Tibial artery (tissue), 4 donors: ENCODE measurements around the gene DACT2.

Experiments used
- DNase-seq, 2 donors: peaks; one replicate each; pipeline ENCODE4 v3.0.0-alpha.2; 2019
- H3K27ac ChIP-seq, 2 donors: fragments of 200-600 bp; sonication (generic) in 1 of 2; 1 replicate in 1 of 2; 2 replicates in 1 of 2; pipeline ENCODE4 v1.5.1; 2018 to 2019; ENCODE audit warnings: mild to moderate bottlenecking in 1 of 2
- H3K27me3 ChIP-seq, 2 donors: fragments of 200-600 bp; sonication (generic) in 1 of 2; one replicate each; pipeline versions ENCODE4 v1.5.1 to v1.6.0; 2016 to 2019
- H3K36me3 ChIP-seq, 3 donors: fragments of 200-600 bp; sonication (generic) in 2 of 3; one replicate each; pipeline ENCODE4 v1.5.1; 2016 to 2019; ENCODE audit warnings: mild to moderate bottlenecking in 2 of 3
- H3K4me1 ChIP-seq, 4 donors: fragments of 200-600 bp; sonication (generic) in 2 of 4; 1 replicate in 3 of 4; 2 replicates in 1 of 4; pipeline ENCODE4 v1.5.1; 2016 to 2019
- H3K4me3 ChIP-seq, 2 donors: fragments of 200-600 bp; sonication (generic) in 1 of 2; 1 replicate in 1 of 2; 2 replicates in 1 of 2; pipeline ENCODE4 v1.5.1; 2018 to 2019; ENCODE audit warnings: mild to moderate bottlenecking in 2 of 2
- H3K9me3 ChIP-seq, 3 donors: fragments of 200-600 bp; sonication (generic) in 1 of 3; one replicate each; pipeline ENCODE4 v1.5.1; 2016 to 2019
- intact Hi-C: fragments of 100-400 bp; cut with DNase I; formaldehyde crosslinking; loops from one replicate; pipeline ENCODE4 v1.15.0; 2023; ENCODE audit warnings: low total_unique reads
- TF ChIP-seq, protein P1 (sequence below), 2 experiments: fragments of 200-600 bp in 1 of 2; fragments of 450-650 bp in 1 of 2; IDR thresholded peaks; one replicate each; pipeline ENCODE4 v1.5.1; 2017 to 2019; ENCODE audit warnings: antibody characterized with exemption in 2 of 2, mild to moderate bottlenecking in 1 of 2, moderate library complexity in 1 of 2

DACT2 gene, protein sequence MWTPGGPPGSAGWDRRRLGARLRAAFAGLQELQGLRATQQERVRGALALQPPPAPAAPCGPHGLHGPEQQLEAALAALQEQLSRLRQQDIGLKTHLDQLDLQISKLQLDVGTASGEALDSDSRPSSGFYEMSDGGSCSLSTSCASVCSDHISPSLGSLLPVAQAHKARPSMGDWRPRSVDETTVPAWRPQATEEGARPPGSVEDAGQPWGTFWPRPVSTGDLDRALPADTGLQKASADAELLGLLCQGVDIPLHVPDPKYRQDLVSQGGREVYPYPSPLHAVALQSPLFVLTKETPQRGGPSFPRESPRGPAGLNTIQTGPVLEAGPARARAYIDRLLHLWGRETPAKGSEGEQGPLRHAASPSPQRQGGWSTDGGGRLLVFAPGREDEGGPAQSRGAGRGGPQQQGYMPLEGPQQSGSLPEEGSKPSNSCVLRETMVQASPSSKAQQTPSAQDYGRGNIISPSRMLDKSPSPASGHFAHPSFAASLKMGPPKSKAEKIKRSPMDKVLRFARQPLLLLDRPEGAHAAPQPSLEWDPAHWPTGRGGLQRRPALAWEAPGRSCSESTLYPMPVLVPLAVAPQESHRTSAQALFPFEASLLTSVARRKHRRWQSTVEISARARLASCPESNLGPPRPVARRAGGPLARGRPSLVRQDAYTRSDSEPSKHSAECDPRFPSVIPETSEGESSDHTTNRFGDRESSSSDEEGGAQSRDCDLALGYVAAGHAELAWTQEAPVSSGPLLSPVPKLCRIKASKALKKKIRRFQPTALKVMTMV

DNA sequence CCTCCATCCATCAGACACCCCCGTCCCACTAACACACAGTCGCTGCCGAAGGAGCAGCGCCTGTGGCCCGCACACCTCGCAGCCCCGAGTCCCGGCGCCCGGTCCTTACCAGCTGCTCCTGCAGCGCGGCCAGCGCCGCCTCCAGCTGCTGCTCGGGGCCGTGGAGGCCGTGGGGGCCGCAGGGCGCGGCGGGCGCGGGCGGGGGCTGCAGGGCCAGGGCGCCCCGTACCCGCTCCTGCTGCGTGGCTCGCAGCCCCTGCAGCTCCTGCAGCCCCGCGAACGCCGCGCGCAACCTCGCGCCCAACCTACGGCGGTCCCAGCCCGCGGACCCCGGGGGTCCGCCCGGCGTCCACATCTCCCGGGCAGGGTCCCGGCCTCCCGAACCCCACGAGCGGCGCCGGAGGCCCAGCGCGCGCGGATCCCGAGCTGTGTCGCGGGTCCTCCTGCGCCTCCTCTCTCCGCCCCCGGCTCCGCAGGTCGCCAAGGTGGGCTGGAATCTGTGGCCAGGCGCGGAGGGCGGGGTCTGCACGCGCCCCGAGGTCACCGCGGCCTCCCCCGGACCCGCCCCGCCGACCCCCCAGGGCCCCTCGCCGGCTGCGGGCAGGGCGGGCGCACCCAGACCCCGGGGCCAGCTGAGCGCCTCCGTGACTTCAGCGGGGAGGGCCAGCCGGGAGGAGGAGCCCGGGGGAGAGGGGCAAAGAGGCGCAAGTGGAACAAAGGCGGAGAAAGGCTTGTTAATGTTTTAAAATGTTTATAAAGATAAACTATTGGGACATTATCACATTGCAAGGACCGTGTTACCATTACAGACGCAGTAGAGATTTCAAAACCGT is at the start of gene DACT2:
DACT2 (minus strand) TSS at position 499 of the 833 bp plus-strand sequence; CDS start at position 355, 144 bp downstream.
- Histone ChIP-seq H3K36me3 (no peaks in the 10 kb centered on the region), H3K27ac (no peak within 1 kb of the TSS), H3K4me3 (peak within 1 kb of the TSS; percentile 10 to 34), H3K9me3 (peaks cover 0 to 12% (median 11%) of the 10 kb centered on the region in 3 donors), H3K27me3 (peaks cover 0 to 42% of the 10 kb centered on the region in 2 donors), H3K4me1 (peaks cover 0 to 15% (median 9%) of the 10 kb centered on the region in 4 donors)
- intact Hi-C loops = no loop called here
- no peak for DNase-seq
- TF ChIP-seq, protein P1, sequence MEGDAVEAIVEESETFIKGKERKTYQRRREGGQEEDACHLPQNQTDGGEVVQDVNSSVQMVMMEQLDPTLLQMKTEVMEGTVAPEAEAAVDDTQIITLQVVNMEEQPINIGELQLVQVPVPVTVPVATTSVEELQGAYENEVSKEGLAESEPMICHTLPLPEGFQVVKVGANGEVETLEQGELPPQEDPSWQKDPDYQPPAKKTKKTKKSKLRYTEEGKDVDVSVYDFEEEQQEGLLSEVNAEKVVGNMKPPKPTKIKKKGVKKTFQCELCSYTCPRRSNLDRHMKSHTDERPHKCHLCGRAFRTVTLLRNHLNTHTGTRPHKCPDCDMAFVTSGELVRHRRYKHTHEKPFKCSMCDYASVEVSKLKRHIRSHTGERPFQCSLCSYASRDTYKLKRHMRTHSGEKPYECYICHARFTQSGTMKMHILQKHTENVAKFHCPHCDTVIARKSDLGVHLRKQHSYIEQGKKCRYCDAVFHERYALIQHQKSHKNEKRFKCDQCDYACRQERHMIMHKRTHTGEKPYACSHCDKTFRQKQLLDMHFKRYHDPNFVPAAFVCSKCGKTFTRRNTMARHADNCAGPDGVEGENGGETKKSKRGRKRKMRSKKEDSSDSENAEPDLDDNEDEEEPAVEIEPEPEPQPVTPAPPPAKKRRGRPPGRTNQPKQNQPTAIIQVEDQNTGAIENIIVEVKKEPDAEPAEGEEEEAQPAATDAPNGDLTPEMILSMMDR (IDR thresholded peaks at IDR 0.05) = no peak

DNA sequence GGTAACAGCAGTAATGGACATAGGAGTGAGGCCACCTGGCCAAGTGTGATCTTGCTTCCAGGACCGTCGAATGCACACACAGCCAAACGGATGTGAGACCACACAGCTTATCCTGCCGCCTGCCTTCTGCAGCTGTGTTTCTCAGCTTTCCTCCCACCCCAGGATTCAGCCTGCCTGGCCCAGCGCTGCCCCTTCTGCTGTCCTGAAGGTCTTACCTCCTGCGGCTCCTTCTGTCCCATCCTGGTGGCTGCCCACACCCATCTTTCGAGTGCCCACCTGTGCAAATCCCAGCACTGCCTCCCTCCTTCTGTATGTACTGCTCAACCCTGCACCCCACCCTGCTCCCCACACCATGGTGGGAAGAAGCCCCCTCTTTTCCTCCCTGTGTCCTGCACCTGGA is 49.4 kb upstream of the DACT2 start:
- no peaks in the 10 kb centered on the region for H3K36me3 ChIP-seq
- no peak overlapping the region for H3K27ac ChIP-seq
- no peaks in the 10 kb centered on the region for H3K9me3 ChIP-seq
- peak; percentile 11 to 61 for DNase-seq
- H3K4me3 ChIP-seq = no peak overlapping the region
- H3K27me3 ChIP-seq = no peaks in the 10 kb centered on the region
- intact Hi-C loops = no loop called here
- TF ChIP-seq, protein P1 (IDR thresholded peaks at IDR 0.05) = no peak
- H3K4me1 ChIP-seq = peaks cover 0 to 6% (median 0%) of the 10 kb centered on the region in 4 donors

DNA sequence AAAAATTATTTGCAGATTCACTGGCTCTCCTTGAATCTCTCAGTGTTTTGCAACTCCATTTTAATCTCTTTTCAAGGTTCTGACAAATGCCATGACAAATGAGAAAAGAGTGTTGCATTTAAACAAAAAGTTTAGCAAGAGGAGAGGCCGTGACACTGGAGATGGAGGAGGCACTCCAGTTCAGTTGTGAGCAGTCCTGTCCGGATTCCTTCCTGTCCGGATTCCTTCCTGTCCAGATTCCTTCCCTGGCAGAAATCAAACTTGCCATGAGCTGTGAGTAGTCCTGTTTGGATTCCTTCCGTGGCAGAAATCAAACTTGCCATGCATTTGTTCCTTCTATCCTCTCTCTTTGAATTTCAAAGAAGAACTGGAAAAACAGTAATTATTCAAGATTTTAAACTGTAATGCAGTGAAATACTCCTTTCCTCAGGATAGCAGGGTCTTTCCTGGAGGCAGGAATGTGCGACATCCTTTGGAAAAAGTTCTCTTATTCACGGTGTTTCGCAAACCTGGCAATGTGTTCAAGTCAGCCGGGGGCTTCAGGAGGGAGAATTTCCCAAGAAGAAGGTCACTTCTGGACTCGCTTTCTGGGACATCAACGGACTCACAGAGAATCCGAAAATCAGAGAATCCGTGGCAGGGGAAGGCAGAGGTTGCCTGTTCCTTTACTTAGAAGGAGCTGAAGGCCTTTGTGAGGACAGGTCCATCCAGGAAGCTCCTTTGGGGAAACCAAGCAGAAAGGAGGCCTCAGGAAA is 48.7 kb upstream of the DACT2 start:
- H3K36me3 ChIP-seq = no peaks in the 10 kb centered on the region
- H3K9me3 ChIP-seq = no peaks in the 10 kb centered on the region
- intact Hi-C loops = no loop called here
- H3K27ac ChIP-seq = no peak overlapping the region
- H3K4me1 ChIP-seq = peaks cover 0 to 6% (median 0%) of the 10 kb centered on the region in 4 donors
- no peak overlapping the region for H3K4me3 ChIP-seq
- peak; percentile 5 to 13 for DNase-seq
- H3K27me3 ChIP-seq = no peaks in the 10 kb centered on the region
- TF ChIP-seq, protein P1 (IDR thresholded peaks at IDR 0.05) = no peak

DNA sequence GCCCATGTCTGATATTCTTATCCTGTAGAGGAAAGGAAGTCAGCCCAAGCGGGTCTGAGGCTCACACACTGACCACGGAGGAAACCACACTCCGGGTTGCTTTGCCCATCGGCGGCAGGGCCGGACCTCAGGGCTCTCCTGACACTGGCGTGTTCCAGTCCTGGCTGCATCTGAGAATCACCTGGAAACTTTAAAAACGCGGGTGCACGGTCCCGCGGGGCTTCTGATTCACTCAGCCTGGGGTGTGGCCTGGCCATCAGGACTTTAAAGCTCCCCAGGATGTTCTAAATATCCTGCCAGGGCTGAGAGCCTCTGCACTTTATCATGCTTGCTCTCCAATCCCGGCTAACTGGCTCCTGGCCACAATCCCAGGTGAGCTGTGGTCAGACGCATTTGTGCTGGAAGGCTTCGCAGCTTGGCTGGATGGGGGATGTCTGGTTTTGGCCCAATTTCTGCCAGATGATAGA is 47.7 kb upstream of the DACT2 start:
- peak in 1 of 2 donors; percentile 37 for DNase-seq
- intact Hi-C loops = no loop called here
- H3K9me3 ChIP-seq = no peaks in the 10 kb centered on the region
- no peak overlapping the region for H3K4me3 ChIP-seq
- H3K27me3 ChIP-seq = no peaks in the 10 kb centered on the region
- H3K36me3 ChIP-seq = no peaks in the 10 kb centered on the region
- peaks cover 0 to 6% (median 0%) of the 10 kb centered on the region in 4 donors for H3K4me1 ChIP-seq
- TF ChIP-seq, protein P1 (IDR thresholded peaks at IDR 0.05) = no peak
- H3K27ac ChIP-seq = no peak overlapping the region
